ENCODE data around the gene EDDM13.
"Not testable (repeated sequence)": the region's sequence is repeated elsewhere in the genome, so short reads cannot be mapped to it uniquely, and the experiment has no call there.

Gene EDDM13

GRCh38 chr19:56272161-56272798 lies at the start of gene EDDM13:
TSS of gene EDDM13 (plus strand) at chr19:56272748. CDS start at chr19:56272835, 87 bp downstream.
- H3K36me3 ChIP-seq (replicated peaks) = no peaks in the 10 kb centered on the region
- no peak within 1 kb of the TSS for H3K4me3 ChIP-seq
- in situ Hi-C loops (cut with MboI; ENCODE audit: low sequenced_read_pairs) = no loop called here
- no peak for DNase-seq (ENCODE audit: low spot score in 2 of 2)
- no peaks in the 10 kb centered on the region for H3K9me3 ChIP-seq
- no peaks in the 10 kb centered on the region for H3K27me3 ChIP-seq (ENCODE audit: low read depth)
- H3K4me1 ChIP-seq = no peaks in the 10 kb centered on the region

- no peak for DNase-seq (ENCODE audit: low spot score in 2 of 2)
- in situ Hi-C loops (cut with MboI; ENCODE audit: low sequenced_read_pairs) = no loop called here
- H3K9me3 ChIP-seq = no peaks in the 10 kb centered on the region
Measured at GRCh38 chr19:56222901-56223300, 49.6 kb upstream of the EDDM13 start.

GRCh38 chr19:56223481-56223880 lies 49.1 kb upstream of the EDDM13 start:
- DNase-seq (ENCODE audit: low spot score in 2 of 2) = no peak
- Histone ChIP-seq H3K27me3 (ENCODE audit: low read depth) (no peaks in the 10 kb centered on the region), H3K9me3 (no peaks in the 10 kb centered on the region), H3K36me3 (replicated peaks) (no peaks in the 10 kb centered on the region), H3K4me3 (no peak overlapping the region), H3K4me1 (no peaks in the 10 kb centered on the region)
- in situ Hi-C loops (cut with MboI; ENCODE audit: low sequenced_read_pairs) = no loop called here

More at GRCh38 chr19:56222901-56223300, 49.6 kb upstream of the EDDM13 start:
- Histone ChIP-seq H3K36me3 (replicated peaks) (no peaks in the 10 kb centered on the region), H3K4me3 (no peak overlapping the region), H3K4me1 (no peaks in the 10 kb centered on the region), H3K27me3 (ENCODE audit: low read depth) (no peaks in the 10 kb centered on the region)

- no peaks in the 10 kb centered on the region for H3K4me1 ChIP-seq
- in situ Hi-C loops (cut with MboI; ENCODE audit: low sequenced_read_pairs) = no loop called here
- H3K9me3 ChIP-seq = no peaks in the 10 kb centered on the region
- no peaks in the 10 kb centered on the region for H3K27me3 ChIP-seq (ENCODE audit: low read depth)
- no peak overlapping the region for H3K4me3 ChIP-seq
- no peak for DNase-seq (ENCODE audit: low spot score in 2 of 2)
- H3K36me3 ChIP-seq (replicated peaks) = no peaks in the 10 kb centered on the region
Measured at GRCh38 chr19:56245121-56245740, 27.3 kb upstream of the EDDM13 start.

GRCh38 chr19:56245764-56246163 lies 26.8 kb upstream of the EDDM13 start:
- H3K27me3 ChIP-seq (ENCODE audit: low read depth); DNase-seq (ENCODE audit: low spot score in 2 of 2); H3K4me3 ChIP-seq; H3K9me3 ChIP-seq; H3K4me1 ChIP-seq; H3K36me3 ChIP-seq (replicated peaks); in situ Hi-C loops (cut with MboI; ENCODE audit: low sequenced_read_pairs): not testable (repeated sequence)

- H3K4me1 ChIP-seq; H3K27me3 ChIP-seq (ENCODE audit: low read depth); H3K9me3 ChIP-seq; DNase-seq (ENCODE audit: low spot score in 2 of 2); H3K4me3 ChIP-seq; in situ Hi-C loops (cut with MboI; ENCODE audit: low sequenced_read_pairs); H3K36me3 ChIP-seq (replicated peaks): not testable (repeated sequence)
Measured at GRCh38 chr19:56248736-56249338, 23.7 kb upstream of the EDDM13 start.

GRCh38 chr19:56252699-56253422 lies 19.7 kb upstream of the EDDM13 start:
- Histone ChIP-seq H3K4me1 (no peaks in the 10 kb centered on the region; the same call in 1 of the 2 replicates), H3K4me3 (no peak overlapping the region), H3K9me3 (no peaks in the 10 kb centered on the region), H3K27me3 (ENCODE audit: low read depth) (no peaks in the 10 kb centered on the region), H3K36me3 (replicated peaks) (no peaks in the 10 kb centered on the region)
- DNase-seq (ENCODE audit: low spot score in 2 of 2) = peak; percentile 58 to 93
- in situ Hi-C loops (cut with MboI; ENCODE audit: low sequenced_read_pairs) = loop anchor here (10.0 kb wide), 1 partner anchor 188 kb away; no protein-coding TSS in a partner anchor

- peak in 1 of 2 experiments; percentile 15 for DNase-seq (ENCODE audit: low spot score in 2 of 2)
- no peaks in the 10 kb centered on the region for H3K36me3 ChIP-seq (replicated peaks)
- H3K9me3 ChIP-seq = no peaks in the 10 kb centered on the region
- H3K4me3 ChIP-seq = no peak overlapping the region
- in situ Hi-C loops (cut with MboI; ENCODE audit: low sequenced_read_pairs) = loop anchor here (10.0 kb wide), 1 partner anchor 189 kb away; no protein-coding TSS in a partner anchor
- H3K27me3 ChIP-seq (ENCODE audit: low read depth) = no peaks in the 10 kb centered on the region
- no peaks in the 10 kb centered on the region; the same call in 1 of the 2 replicates for H3K4me1 ChIP-seq
Measured at GRCh38 chr19:56253737-56254136, 18.8 kb upstream of the EDDM13 start.

- Histone ChIP-seq H3K4me1 (no peaks in the 10 kb centered on the region), H3K4me3 (no peak overlapping the region)
- in situ Hi-C loops (cut with MboI; ENCODE audit: low sequenced_read_pairs) = loop anchor here (10.0 kb wide), 1 partner anchor 193 kb away; no protein-coding TSS in a partner anchor
Measured at GRCh38 chr19:56258272-56258671, 14.3 kb upstream of the EDDM13 start.

GRCh38 chr19:56261145-56261544 lies 11.4 kb upstream of the EDDM13 start:
- no peaks in the 10 kb centered on the region for H3K4me1 ChIP-seq
- no peak overlapping the region for H3K4me3 ChIP-seq
- DNase-seq (ENCODE audit: low spot score in 2 of 2) = no peak
- in situ Hi-C loops (cut with MboI; ENCODE audit: low sequenced_read_pairs) = no loop called here
- H3K27me3 ChIP-seq (ENCODE audit: low read depth) = no peaks in the 10 kb centered on the region
- H3K9me3 ChIP-seq = no peaks in the 10 kb centered on the region
- no peaks in the 10 kb centered on the region for H3K36me3 ChIP-seq (replicated peaks)

More at GRCh38 chr19:56258272-56258671, 14.3 kb upstream of the EDDM13 start:
- Histone ChIP-seq H3K36me3 (replicated peaks) (no peaks in the 10 kb centered on the region), H3K27me3 (ENCODE audit: low read depth) (no peaks in the 10 kb centered on the region), H3K9me3 (no peaks in the 10 kb centered on the region)
- DNase-seq (ENCODE audit: low spot score in 2 of 2) = no peak

- H3K4me1 ChIP-seq; H3K36me3 ChIP-seq (replicated peaks); in situ Hi-C loops (cut with MboI; ENCODE audit: low sequenced_read_pairs); H3K9me3 ChIP-seq; H3K4me3 ChIP-seq; DNase-seq (ENCODE audit: low spot score in 2 of 2); H3K27me3 ChIP-seq (ENCODE audit: low read depth): not testable (repeated sequence)
Measured at GRCh38 chr19:56261932-56262331, 10.6 kb upstream of the EDDM13 start.

- in situ Hi-C loops (cut with MboI; ENCODE audit: low sequenced_read_pairs) = no loop called here
- no peak for DNase-seq (ENCODE audit: low spot score in 2 of 2)
- Histone ChIP-seq H3K4me3 (no peak overlapping the region), H3K36me3 (replicated peaks) (no peaks in the 10 kb centered on the region), H3K4me1 (no peaks in the 10 kb centered on the region), H3K9me3 (no peaks in the 10 kb centered on the region), H3K27me3 (ENCODE audit: low read depth) (no peaks in the 10 kb centered on the region)
Measured at GRCh38 chr19:56263319-56263718, 9.2 kb upstream of the EDDM13 start.

GRCh38 chr19:56266051-56266450 lies 6.5 kb upstream of the EDDM13 start:
- Histone ChIP-seq H3K27me3 (ENCODE audit: low read depth) (no peaks in the 10 kb centered on the region), H3K9me3 (no peaks in the 10 kb centered on the region), H3K36me3 (replicated peaks) (no peaks in the 10 kb centered on the region), H3K4me3 (no peak overlapping the region), H3K4me1 (no peaks in the 10 kb centered on the region)
- no peak for DNase-seq (ENCODE audit: low spot score in 2 of 2)
- in situ Hi-C loops (cut with MboI; ENCODE audit: low sequenced_read_pairs) = no loop called here

GRCh38 chr19:56269348-56269747 lies 3.2 kb upstream of the EDDM13 start:
- no peaks in the 10 kb centered on the region for H3K4me1 ChIP-seq
- H3K9me3 ChIP-seq = no peaks in the 10 kb centered on the region
- H3K4me3 ChIP-seq = no peak overlapping the region
- H3K27me3 ChIP-seq (ENCODE audit: low read depth) = no peaks in the 10 kb centered on the region
- H3K36me3 ChIP-seq (replicated peaks) = no peaks in the 10 kb centered on the region
- no peak for DNase-seq (ENCODE audit: low spot score in 2 of 2)
- in situ Hi-C loops (cut with MboI; ENCODE audit: low sequenced_read_pairs) = no loop called here
